Measurements from ENCODE around the gene SLC22A7.

SLC22A7 gene

DNA sequence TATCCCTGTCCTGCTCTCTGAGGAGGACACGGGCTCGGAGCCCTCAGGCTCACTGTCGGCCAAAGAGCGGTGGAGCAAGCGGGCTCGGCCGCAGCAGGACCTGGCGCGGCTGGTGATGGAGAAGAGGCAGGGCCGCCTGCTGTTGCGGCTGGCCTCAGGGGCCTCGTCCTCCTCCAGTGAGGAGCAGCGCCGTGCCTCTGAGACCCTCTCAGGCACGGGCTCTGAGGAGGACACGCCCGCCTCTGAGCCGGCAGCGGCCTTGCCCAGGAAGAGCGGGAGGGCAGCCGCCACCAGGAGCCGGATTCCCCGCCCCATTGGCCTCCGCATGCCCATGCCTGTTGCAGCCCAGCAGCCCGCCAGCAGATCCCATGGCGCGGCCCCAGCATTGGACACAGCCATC lies 14.2 kb upstream of the SLC22A7 start:
- no peak for DNase-seq (ENCODE audit: low read depth in 2 of 2)

GRCh38 chr6:43284991-43285781 lies 12.9 kb upstream of the SLC22A7 start:
- no peak for DNase-seq (ENCODE audit: low read depth in 2 of 2)

GRCh38 chr6:43285832-43286231 lies 12.2 kb upstream of the SLC22A7 start:
- DNase-seq (ENCODE audit: low read depth in 2 of 2): no peak

GRCh38 chr6:43286456-43286979 lies 11.5 kb upstream of the SLC22A7 start:
- DNase-seq (ENCODE audit: low read depth in 2 of 2): no peak

DNA sequence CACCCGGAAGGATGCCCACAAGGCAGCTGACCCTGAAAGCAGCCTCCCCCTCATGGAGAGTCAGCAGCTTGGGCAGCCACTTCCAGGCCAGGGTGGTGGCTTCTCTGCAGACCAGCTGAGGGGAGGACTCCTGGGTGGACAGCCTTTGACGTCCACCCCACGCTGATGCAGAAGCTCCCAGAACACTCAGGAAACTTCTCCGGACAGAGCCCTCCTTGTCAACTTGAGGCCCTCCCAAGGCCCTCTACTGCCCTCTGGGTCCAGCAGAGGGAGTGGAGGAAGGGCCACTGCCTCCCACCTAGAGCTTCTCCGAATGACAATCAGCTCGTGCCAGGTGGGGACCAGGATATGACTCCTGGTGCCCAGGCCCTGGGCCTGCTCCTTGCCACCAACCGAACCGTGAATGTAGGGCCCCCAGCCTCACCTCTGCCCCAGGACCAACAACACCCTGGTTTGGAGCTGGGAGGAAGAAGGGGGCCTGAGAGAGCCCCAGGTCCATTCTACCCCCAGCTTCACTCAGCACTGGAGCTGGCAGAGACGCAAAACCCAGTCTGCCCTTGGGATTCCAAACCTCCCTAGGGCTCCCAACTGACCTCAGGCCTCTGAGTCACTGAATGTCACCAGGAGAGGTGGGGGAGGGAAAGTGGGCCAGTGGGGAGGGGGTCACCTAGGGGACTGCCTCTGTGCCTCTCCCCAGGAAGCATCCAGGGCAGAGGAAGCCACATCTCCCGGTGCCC lies 10.9 kb upstream of the SLC22A7 start:
- no peak for DNase-seq (ENCODE audit: low read depth in 2 of 2)

- no peak for DNase-seq (ENCODE audit: low read depth in 2 of 2)
Observed at GRCh38 chr6:43287717-43288679, 10.1 kb upstream of the SLC22A7 start.

- DNase-seq (ENCODE audit: low read depth in 2 of 2): no peak
Observed at GRCh38 chr6:43290339-43290904, 7.6 kb upstream of the SLC22A7 start.

- DNase-seq (ENCODE audit: low read depth in 2 of 2): no peak
Observed at GRCh38 chr6:43290905-43291355, 7.1 kb upstream of the SLC22A7 start.

GRCh38 chr6:43291708-43292107 lies 6.4 kb upstream of the SLC22A7 start:
- DNase-seq (ENCODE audit: low read depth in 2 of 2): no peak

GRCh38 chr6:43292341-43292740 lies 5.7 kb upstream of the SLC22A7 start:
- DNase-seq (ENCODE audit: low read depth in 2 of 2): no peak

GRCh38 chr6:43292763-43293318 lies 5.2 kb upstream of the SLC22A7 start:
- DNase-seq (ENCODE audit: low read depth in 2 of 2): no peak

- DNase-seq (ENCODE audit: low read depth in 2 of 2): no peak
Observed at GRCh38 chr6:43293698-43294097, 4.4 kb upstream of the SLC22A7 start.

DNA sequence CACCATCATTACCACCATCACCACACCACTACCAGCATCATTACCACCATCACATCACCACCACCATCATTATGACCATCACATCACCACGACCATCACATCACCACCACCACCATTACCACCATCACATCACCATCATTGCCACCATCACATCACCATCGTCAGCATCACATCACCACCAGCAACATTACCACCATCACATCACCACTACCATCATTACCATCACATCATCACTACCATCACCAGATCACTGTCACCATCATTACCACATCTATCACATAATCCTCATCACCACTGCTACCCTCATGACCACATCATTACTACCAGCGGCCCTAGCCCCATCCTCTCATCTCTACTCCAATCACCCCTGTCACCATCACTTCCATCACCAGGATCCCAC lies 3.5 kb upstream of the SLC22A7 start:
- no peak for DNase-seq (ENCODE audit: low read depth in 2 of 2)

DNA sequence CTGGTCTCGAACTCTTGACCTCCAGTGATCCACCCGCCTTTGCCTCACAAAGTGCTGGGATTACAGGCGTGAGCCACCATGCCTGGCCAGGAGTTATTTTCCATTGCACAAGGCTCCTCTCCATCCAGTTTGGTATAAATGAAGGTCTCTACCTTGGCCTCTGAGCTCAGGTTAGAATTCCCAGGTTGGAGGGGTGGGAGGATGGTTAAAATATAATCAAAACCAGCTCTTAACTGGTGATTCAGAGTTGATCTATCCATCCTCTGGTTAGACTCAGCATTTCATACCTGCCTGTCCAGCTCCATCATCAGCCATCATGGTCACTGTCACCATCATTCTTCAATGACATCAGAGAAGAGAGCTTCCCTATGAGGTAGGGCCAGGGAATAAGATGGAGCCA lies 2.6 kb upstream of the SLC22A7 start:
- no peak for DNase-seq (ENCODE audit: low read depth in 2 of 2)

DNA sequence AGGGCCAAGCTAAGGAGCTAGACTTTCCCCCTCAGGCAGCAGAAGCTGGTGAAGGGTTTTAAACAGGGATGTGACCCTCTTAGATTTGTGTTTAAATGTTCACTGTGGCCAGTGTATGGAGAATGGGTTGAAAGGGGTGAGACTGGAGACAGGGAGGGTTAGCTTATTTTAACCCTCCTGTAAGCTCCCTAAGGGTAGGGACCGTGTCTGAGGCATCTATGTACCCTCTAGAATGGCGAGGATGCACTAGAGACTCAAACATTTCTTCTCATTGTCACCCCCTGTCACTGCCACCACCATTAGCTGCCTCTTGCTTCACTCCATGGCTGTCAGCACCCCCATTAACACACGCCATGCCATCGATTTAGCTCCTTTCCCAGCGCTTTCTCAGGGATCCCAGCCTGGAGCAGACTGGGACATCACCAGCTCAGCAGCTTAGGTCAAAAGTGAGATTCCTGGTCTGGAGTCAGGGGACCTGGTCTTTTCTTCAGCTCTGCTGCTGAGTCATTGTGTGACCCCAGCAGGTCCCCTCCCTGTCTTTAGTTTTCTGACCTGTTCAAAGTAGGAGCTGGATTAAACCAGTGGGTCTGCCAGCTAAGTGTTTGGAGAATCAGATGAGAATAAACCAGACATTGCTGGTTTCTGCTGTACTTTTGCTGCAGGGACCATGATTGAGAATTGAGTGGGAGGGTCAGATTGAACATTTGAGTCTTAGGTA lies 1.1 kb upstream of the SLC22A7 start:
- DNase-seq (ENCODE audit: low read depth in 2 of 2): no peak

DNA sequence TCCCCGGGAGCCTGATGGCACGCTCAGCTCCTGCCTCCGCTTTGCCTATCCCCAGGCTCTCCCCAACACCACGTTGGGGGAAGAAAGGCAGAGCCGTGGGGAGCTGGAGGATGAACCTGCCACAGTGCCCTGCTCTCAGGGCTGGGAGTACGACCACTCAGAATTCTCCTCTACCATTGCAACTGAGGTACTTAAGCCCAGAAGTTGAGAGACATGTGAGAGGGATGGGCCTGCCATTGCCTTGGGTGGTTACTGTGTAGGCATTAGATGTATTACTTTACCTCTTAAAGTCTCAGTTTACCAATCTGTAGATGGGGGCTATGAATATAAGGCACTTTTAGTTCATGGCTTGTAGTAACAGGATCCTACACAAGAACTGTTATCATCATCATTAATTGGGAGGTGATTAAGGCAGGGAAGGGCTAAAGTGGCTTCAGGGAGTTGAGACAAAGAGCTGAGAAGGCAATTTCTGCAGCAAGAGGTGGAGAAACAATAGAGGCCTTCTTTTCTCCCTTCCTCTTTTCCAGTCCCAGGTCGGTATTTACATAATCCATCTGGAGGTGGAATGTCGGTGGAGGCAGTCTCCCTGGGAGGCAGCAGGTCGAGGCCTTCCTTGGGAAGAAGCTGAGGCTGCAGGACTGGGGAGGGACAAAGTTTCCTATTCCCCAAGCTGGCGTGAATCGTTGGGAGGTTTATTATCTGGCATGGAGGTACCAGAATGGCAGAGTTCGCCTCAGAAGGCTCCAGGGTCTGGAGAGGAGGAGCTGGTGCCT lies 691 bp downstream of the SLC22A7 start:
- no peak for DNase-seq (ENCODE audit: low read depth in 2 of 2)

- no peak for DNase-seq (ENCODE audit: low read depth in 2 of 2)
Observed at GRCh38 chr6:43299338-43300293, 1.6 kb downstream of the SLC22A7 start.

DNA sequence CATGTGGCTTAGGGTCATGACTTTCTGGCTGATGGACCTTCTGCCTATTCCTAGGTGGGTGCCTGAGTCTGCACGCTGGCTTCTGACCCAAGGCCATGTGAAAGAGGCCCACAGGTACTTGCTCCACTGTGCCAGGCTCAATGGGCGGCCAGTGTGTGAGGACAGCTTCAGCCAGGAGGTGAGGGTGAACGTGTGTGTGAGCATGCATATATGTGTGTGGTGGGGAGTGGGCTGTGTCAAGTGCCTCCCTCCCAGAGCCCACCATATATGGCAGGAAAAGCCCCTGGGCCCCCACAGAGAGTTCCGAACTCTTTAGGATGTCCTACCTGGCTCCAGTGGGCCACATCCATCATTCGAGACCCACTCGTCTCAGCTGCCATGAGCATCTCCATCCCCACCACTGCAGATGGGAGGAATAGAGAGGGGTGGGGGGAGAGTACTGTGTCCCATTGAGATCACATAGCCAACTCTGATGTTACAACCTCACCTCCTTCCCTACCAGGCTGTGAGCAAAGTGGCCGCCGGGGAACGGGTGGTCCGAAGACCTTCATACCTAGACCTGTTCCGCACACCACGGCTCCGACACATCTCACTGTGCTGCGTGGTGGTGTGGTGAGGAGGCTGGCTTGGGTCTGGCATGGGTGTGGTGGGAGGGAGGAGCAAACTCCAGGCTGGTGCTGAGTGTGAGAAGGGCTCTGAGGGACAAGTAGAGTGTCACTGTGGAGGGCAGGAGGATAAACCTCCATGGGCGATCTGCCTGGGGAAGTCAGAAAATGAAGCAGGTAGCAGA lies 3.2 kb downstream of the SLC22A7 start:
- no peak for DNase-seq (ENCODE audit: low read depth in 2 of 2)
